ENCODE data around the gene RFFL. TPM values are rescaled to one million over a fixed set of nuclear protein-coding genes. Genes with fewer than 3 reads are reported as not detected.
"Not testable (repeated sequence)": the region's sequence is repeated elsewhere in the genome, so short reads cannot be mapped to it uniquely, and the experiment has no call there.

The RFFL gene
- total and polyA plus RNA-seq, 2 of the 4 experiments (the other 2 are of a cell fraction), result 11.6 to 19.2 TPM

DNA sequence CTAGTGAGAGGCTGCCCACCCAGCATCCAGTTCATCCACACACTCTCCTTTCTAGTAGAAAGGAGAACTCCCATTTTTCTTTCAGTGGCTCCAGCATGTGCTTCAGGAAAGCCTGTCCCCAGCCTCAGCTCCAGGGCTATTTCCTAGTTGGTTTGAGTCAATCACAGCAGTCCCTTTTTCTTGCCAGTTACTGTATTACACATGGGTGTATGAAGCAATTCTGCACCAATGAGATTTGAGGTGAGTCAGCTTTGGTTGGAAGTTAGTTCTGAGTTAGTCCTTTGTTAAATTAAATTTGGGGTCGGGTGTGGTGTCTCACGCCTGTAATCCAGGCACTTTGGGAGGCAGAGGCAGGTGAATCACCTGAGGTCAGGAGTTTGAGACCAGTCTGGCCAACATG is 31.4 kb upstream of the RFFL start:
- BruUV-seq (replicated peaks), result no TSS peak
- H3K23ac ChIP-seq (ENCODE audit: low read depth, low read length), result no peak overlapping the region
- peak overlapping the region; percentile 38 for H2AFZ ChIP-seq (replicated peaks; ENCODE audit: low read length, poor library complexity)
- H2AK9ac ChIP-seq (replicated peaks; ENCODE audit: low read depth, low read length, poor library complexity), result peak overlapping the region; percentile 68
- TF ChIP-seq RFX5 (IDR thresholded peaks at IDR 0.05; ENCODE audit: low read depth, low read length) (no peak), FOS (IDR thresholded peaks at IDR 0.05; ENCODE audit: low read depth, low read length) (no peak), SMC3 (IDR thresholded peaks at IDR 0.05; ENCODE audit: low read depth, low read length) (no peak), RAD21 (IDR thresholded peaks at IDR 0.05; ENCODE audit: low read length) (no peak), CEBPB (IDR thresholded peaks at IDR 0.05; ENCODE audit: low read depth, low read length) (peak; percentile 98)
- TF ChIP-seq, protein P1, sequence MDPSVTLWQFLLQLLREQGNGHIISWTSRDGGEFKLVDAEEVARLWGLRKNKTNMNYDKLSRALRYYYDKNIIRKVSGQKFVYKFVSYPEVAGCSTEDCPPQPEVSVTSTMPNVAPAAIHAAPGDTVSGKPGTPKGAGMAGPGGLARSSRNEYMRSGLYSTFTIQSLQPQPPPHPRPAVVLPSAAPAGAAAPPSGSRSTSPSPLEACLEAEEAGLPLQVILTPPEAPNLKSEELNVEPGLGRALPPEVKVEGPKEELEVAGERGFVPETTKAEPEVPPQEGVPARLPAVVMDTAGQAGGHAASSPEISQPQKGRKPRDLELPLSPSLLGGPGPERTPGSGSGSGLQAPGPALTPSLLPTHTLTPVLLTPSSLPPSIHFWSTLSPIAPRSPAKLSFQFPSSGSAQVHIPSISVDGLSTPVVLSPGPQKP (IDR thresholded peaks at IDR 0.05; ENCODE audit: borderline replicate concordance, low read depth, low read length), result no peak
- 0 out of 2 replicates have a peak overlapping the region, but pooled peaks have one; percentile 67 for H3K14ac ChIP-seq (replicated peaks; ENCODE audit: low read depth, low read length)
- H3K4me1 ChIP-seq (ENCODE audit: control insufficient read depth, insufficient read depth, low read length), result 0 out of 2 replicates have a peak, but pooled peaks cover 2% of the 10 kb centered on the region
- no peak overlapping the region for H2AK5ac ChIP-seq (ENCODE audit: low read depth, low read length)
- H4K5ac ChIP-seq (ENCODE audit: low read depth, low read length), result no peak overlapping the region
- no peak overlapping the region for H2BK5ac ChIP-seq (ENCODE audit: low read depth, low read length, poor library complexity, severe bottlenecking)
- H4K8ac ChIP-seq (ENCODE audit: low read depth in 2 of 2, low read length in 2 of 2), result peak overlapping the region; percentile 33 to 77; a peak in 2 of 4 replicates
- in situ Hi-C loops (cut with MboI; ENCODE audit: low sequenced_read_pairs), result loop anchor here (5.0 kb wide), 1 partner anchor 98 kb away; no protein-coding TSS in a partner anchor
- no CpG with 5 or more reads among the region's 2 CpGs for WGBS, 2 experiments (ENCODE audit: extremely low coverage in 2 of 2, insufficient read length in 1 of 2)
- H3K79me1 ChIP-seq (ENCODE audit: low read depth in 1 of 2, low read length in 2 of 2), result 0 out of 4 replicates have a peak, but pooled peaks cover 0 to under 1% of the 10 kb centered on the region in 2 experiments
- intact Hi-C loops (cut with micrococcal nuclease), result no loop called here
- DNase-seq (peak; percentile 93), ATAC-seq (ENCODE audit: low read depth) (peak; percentile 94)
- peak overlapping the region; percentile 1; the same call in 1 of the 2 replicates for H3K4ac ChIP-seq (ENCODE audit: low read depth, low read length)
- POLR2A ChIA-PET (ENCODE audit: unreplicated experiment), result no interaction called here
- no peaks in the 10 kb centered on the region for H3K9me3 ChIP-seq (ENCODE audit: control insufficient read depth, insufficient read depth, low read length)
- CTCF ChIA-PET, result no interaction called here
- peaks cover 7% of the 10 kb centered on the region; the same call in 1 of the 2 replicates for H3K36me3 ChIP-seq (ENCODE audit: control insufficient read depth, insufficient read depth, low read length)
- H4K91ac ChIP-seq (ENCODE audit: insufficient read depth, low read depth, low read length), result peak overlapping the region; percentile 7; the same call in 1 of the 2 replicates
- H2BK20ac ChIP-seq (ENCODE audit: low read depth, low read length), result no peak overlapping the region
- H3K56ac ChIP-seq (ENCODE audit: extremely low read depth, insufficient read depth, low read length), result no peak overlapping the region
- H4K20me1 ChIP-seq (ENCODE audit: insufficient read depth, low read length), result no peaks in the 10 kb centered on the region
- H3K9me1 ChIP-seq (ENCODE audit: insufficient read depth, low read length), result peaks cover 1% of the 10 kb centered on the region
- no peak overlapping the region for H3K4me3 ChIP-seq (ENCODE audit: insufficient read depth, low read depth, low read length)
- H3K4me2 ChIP-seq (ENCODE audit: low read depth, low read length), result no peak overlapping the region
- dilution Hi-C loops (cut with HindIII; ENCODE audit: low sequenced_read_pairs, unreplicated experiment), result no loop called here
- H2BK120ac ChIP-seq (ENCODE audit: low read depth, low read length), result no peak overlapping the region
- no peak overlapping the region for H3K27ac ChIP-seq (ENCODE audit: insufficient read depth, low read length)
- H3K18ac ChIP-seq (ENCODE audit: low read depth, low read length), result peak overlapping the region; percentile 39; the same call in 1 of the 2 replicates
- H3K9ac ChIP-seq (ENCODE audit: low read depth, low read length), result no peak overlapping the region
- no peak overlapping the region for H2BK15ac ChIP-seq (ENCODE audit: low read depth, low read length)
- no peaks in the 10 kb centered on the region for H3K27me3 ChIP-seq (ENCODE audit: control insufficient read depth, insufficient read depth, low read length)

DNA sequence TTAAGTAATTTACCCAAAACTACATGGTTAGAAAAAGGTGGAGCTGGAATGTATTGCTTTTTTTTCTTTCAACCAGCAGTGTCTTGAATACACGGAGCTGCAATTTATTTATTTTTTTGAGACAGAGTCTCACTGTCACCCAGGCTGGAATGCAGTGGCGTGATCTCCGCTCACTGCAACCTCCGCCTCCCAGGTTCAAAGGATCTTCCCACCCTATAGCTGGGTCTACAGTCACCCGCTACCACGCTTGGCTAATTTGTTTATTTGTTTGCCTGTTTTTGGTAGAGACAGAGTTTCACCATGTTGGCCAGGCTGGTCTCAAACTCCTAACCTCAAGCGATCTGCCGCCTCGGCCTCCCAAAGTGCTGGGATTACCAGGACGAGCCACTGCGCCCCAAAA is 27.2 kb upstream of the RFFL start:
- H3K4me2 ChIP-seq (ENCODE audit: low read depth, low read length); H2BK20ac ChIP-seq (ENCODE audit: low read depth, low read length); H3K9ac ChIP-seq (ENCODE audit: low read depth, low read length); H3K18ac ChIP-seq (ENCODE audit: low read depth, low read length); H2AK5ac ChIP-seq (ENCODE audit: low read depth, low read length); H3K4me3 ChIP-seq (ENCODE audit: insufficient read depth, low read depth, low read length); dilution Hi-C loops (cut with HindIII; ENCODE audit: low sequenced_read_pairs, unreplicated experiment); H3K14ac ChIP-seq (replicated peaks; ENCODE audit: low read depth, low read length); H3K27ac ChIP-seq (ENCODE audit: insufficient read depth, low read length); H3K9me3 ChIP-seq (ENCODE audit: control insufficient read depth, insufficient read depth, low read length); H2AK9ac ChIP-seq (replicated peaks; ENCODE audit: low read depth, low read length, poor library complexity); H3K56ac ChIP-seq (ENCODE audit: extremely low read depth, insufficient read depth, low read length); H4K5ac ChIP-seq (ENCODE audit: low read depth, low read length); H3K27me3 ChIP-seq (ENCODE audit: control insufficient read depth, insufficient read depth, low read length); H2BK15ac ChIP-seq (ENCODE audit: low read depth, low read length); H4K20me1 ChIP-seq (ENCODE audit: insufficient read depth, low read length); H2BK120ac ChIP-seq (ENCODE audit: low read depth, low read length); H3K23ac ChIP-seq (ENCODE audit: low read depth, low read length); H4K91ac ChIP-seq (ENCODE audit: insufficient read depth, low read depth, low read length); H2AFZ ChIP-seq (replicated peaks; ENCODE audit: low read length, poor library complexity); BruUV-seq (replicated peaks); H3K4ac ChIP-seq (ENCODE audit: low read depth, low read length); H4K8ac ChIP-seq (ENCODE audit: low read depth in 2 of 2, low read length in 2 of 2); DNase-seq; ATAC-seq (ENCODE audit: low read depth); CTCF ChIA-PET; intact Hi-C loops (cut with micrococcal nuclease); H2BK5ac ChIP-seq (ENCODE audit: low read depth, low read length, poor library complexity, severe bottlenecking); H3K36me3 ChIP-seq (ENCODE audit: control insufficient read depth, insufficient read depth, low read length): not testable (repeated sequence)
- peaks cover 5 to 31% of the 10 kb centered on the region in 2 experiments; a peak in 3 of 4 replicates for H3K79me1 ChIP-seq (ENCODE audit: low read depth in 1 of 2, low read length in 2 of 2)
- 98% methylated on average over 5 of the region's 11 CpGs; no CpG with 5 or more reads in 1 of the 2 experiments for WGBS, 2 experiments (ENCODE audit: extremely low coverage in 2 of 2, insufficient read length in 1 of 2)
- peaks cover 14% of the 10 kb centered on the region for H3K9me1 ChIP-seq (ENCODE audit: insufficient read depth, low read length)
- peaks cover 10% of the 10 kb centered on the region for H3K4me1 ChIP-seq (ENCODE audit: control insufficient read depth, insufficient read depth, low read length)
- in situ Hi-C loops (cut with MboI; ENCODE audit: low sequenced_read_pairs), result loop anchor here (5.0 kb wide), 1 partner anchor 93 kb away; no protein-coding TSS in a partner anchor
- POLR2A ChIA-PET (ENCODE audit: unreplicated experiment), result interaction anchor here (0.6 kb wide), 1 partner anchor 446 kb away, joined by 3 read pairs; no protein-coding TSS in a partner anchor
